Spleen (tissue), 7 donors: Measurements from ENCODE around the gene CSE1L.

Experiments used
- CTCF ChIP-seq, 11 experiments: fragments of 200-600 bp in 7 of 11; fragments of 450-650 bp in 4 of 11; sonication (generic) in 4 of 11; IDR thresholded peaks in 8 of 11; conservative IDR thresholded peaks in 3 of 11; 1 replicate in 7 of 11; 2 replicates in 4 of 11; pipeline versions ENCODE4 v1.4.0 to v1.8.0; 2016 to 2021; ENCODE audit warnings: antibody characterized with exemption in 11 of 11, inconsistent platforms in 4 of 11, mild to moderate bottlenecking in 1 of 11
- POLR2A ChIP-seq, 3 donors: fragments of 450-650 bp; IDR thresholded peaks; one replicate each; pipeline ENCODE4 v1.5.1; 2017; ENCODE audit warnings: antibody characterized with exemption in 3 of 3, mild to moderate bottlenecking in 1 of 3
- POLR2AphosphoS5 ChIP-seq, 3 donors: sonication (generic); formaldehyde crosslinking; IDR thresholded peaks; one replicate each; pipeline ENCODE4 v1.5.1; 2017; ENCODE audit warnings: antibody characterized with exemption in 3 of 3
- donor health status: DM: no; HTN: no; CAD: no; lungs with moderate emphysema.
- donor health status: DM: no; HTN: no; CAD: no.
- donor health status: DM: no; HTN: no; CAD: no.

- TF ChIP-seq CTCF (IDR thresholded peaks at IDR 0.05 in 8 of 11, conservative IDR thresholded peaks at IDR 0.05 in 3 of 11), result no peak
- no peak for TF ChIP-seq POLR2A (IDR thresholded peaks at IDR 0.05)
- peak in 2 of 3 donors; percentile 15 to 44 for TF ChIP-seq POLR2AphosphoS5 (IDR thresholded peaks at IDR 0.05)
Observed at GRCh38 chr20:49122920-49123319, 76.8 kb downstream of the CSE1L start.
